ENCODE data around the gene PDZK1. TPM values are rescaled to one million over a fixed set of nuclear protein-coding genes. Genes with fewer than 3 reads are reported as not detected.
"Not testable (repeated sequence)": the region's sequence is repeated elsewhere in the genome, so short reads cannot be mapped to it uniquely, and the experiment has no call there.

PDZK1 gene
- total and polyA plus RNA-seq, 7 experiments from 2014 or later: 0.09 to 0.53 (median 0.17) TPM; not detected in 4

DNA sequence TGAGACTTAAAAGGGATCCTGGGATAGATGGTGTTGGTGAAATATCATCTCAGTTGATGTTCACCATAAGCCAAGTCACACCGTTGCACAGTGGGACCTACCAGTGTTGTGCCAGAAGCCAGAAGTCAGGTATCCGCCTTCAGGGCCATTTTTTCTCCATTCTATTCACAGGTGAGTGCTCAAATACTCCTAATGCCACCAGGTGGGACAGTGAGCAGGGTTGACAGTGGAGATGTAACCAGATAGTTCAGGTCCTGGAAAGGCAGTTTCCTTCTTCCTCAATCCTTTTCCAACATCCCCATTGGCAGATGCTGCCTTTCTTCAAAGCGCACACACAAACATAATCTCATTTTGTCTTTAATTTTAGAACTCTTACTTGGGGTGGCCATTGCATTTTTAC is 23.7 kb upstream of the PDZK1 start:
- Mint-ChIP-seq H3K36me3 (no peaks in the 10 kb centered on the region), H3K4me3 (no peak overlapping the region), H3K27me3 (peaks cover 0 to 3% (median 0%) of the 10 kb centered on the region in 5 donors), H3K9me3 (no peaks in the 10 kb centered on the region), H3K27ac (no peak overlapping the region), H3K4me1 (peaks cover 0 to 6% (median 0%) of the 10 kb centered on the region in 7 donors)
- H3K4me3 ChIP-seq (ENCODE audit: low read length): no peak overlapping the region
- H3K36me3 ChIP-seq (ENCODE audit: control insufficient read depth in 2 of 3, insufficient read depth in 3 of 3, low read length in 3 of 3): no peaks in the 10 kb centered on the region
- ChIA-PET POLR2A (no interaction called here), CTCF (no interaction called here)
- no peaks in the 10 kb centered on the region for H3K9me3 ChIP-seq (ENCODE audit: control insufficient read depth in 2 of 3, low read length in 3 of 3)
- H3K27me3 ChIP-seq (ENCODE audit: control insufficient read depth in 2 of 2, insufficient read depth in 2 of 2, low read length in 2 of 2): no peaks in the 10 kb centered on the region
- no peaks in the 10 kb centered on the region for H3K4me1 ChIP-seq (ENCODE audit: control insufficient read depth in 2 of 2, insufficient read depth in 2 of 2, low read length in 2 of 2)
- no peak for ATAC-seq
- DNase-seq: no peak
- no peak overlapping the region for H3K27ac ChIP-seq (ENCODE audit: low read depth, low read length)
- intact Hi-C loops (cut with micrococcal nuclease): no loop called here

DNA sequence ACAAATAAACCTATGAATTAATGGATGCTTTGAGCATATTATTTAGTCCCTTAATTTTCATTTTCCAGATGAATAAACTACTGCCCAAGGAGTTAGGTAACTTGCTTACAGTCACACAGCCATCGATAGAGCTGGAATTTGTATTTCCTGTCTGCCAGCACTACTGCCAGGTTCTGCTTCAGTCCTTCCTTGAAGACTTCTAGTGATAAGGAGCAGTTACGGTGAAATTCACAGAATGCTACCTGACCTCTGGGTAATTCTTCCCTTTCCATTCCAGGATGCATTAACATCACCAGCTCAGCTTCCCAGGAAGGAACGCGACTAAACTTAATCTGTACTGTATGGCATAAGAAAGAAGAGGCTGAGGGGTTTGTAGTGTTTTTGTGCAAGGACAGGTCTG is 23.3 kb upstream of the PDZK1 start:
- Mint-ChIP-seq H3K4me1 (peaks cover 0 to 6% (median 0%) of the 10 kb centered on the region in 7 donors), H3K9me3 (no peaks in the 10 kb centered on the region), H3K27ac (no peak overlapping the region), H3K36me3 (no peaks in the 10 kb centered on the region), H3K4me3 (no peak overlapping the region), H3K27me3 (peaks cover 0 to 3% (median 0%) of the 10 kb centered on the region in 5 donors)
- no peaks in the 10 kb centered on the region for H3K4me1 ChIP-seq (ENCODE audit: control insufficient read depth in 2 of 2, insufficient read depth in 2 of 2, low read length in 2 of 2)
- POLR2A ChIA-PET: no interaction called here
- intact Hi-C loops (cut with micrococcal nuclease): no loop called here
- no peak overlapping the region for H3K27ac ChIP-seq (ENCODE audit: low read depth, low read length)
- H3K36me3 ChIP-seq (ENCODE audit: control insufficient read depth in 2 of 3, insufficient read depth in 3 of 3, low read length in 3 of 3): no peaks in the 10 kb centered on the region
- H3K27me3 ChIP-seq (ENCODE audit: control insufficient read depth in 2 of 2, insufficient read depth in 2 of 2, low read length in 2 of 2): no peaks in the 10 kb centered on the region
- H3K4me3 ChIP-seq (ENCODE audit: low read length): no peak overlapping the region
- CTCF ChIA-PET: no interaction called here
- DNase-seq (no peak), ATAC-seq (no peak)
- H3K9me3 ChIP-seq (ENCODE audit: control insufficient read depth in 2 of 3, low read length in 3 of 3): no peaks in the 10 kb centered on the region

DNA sequence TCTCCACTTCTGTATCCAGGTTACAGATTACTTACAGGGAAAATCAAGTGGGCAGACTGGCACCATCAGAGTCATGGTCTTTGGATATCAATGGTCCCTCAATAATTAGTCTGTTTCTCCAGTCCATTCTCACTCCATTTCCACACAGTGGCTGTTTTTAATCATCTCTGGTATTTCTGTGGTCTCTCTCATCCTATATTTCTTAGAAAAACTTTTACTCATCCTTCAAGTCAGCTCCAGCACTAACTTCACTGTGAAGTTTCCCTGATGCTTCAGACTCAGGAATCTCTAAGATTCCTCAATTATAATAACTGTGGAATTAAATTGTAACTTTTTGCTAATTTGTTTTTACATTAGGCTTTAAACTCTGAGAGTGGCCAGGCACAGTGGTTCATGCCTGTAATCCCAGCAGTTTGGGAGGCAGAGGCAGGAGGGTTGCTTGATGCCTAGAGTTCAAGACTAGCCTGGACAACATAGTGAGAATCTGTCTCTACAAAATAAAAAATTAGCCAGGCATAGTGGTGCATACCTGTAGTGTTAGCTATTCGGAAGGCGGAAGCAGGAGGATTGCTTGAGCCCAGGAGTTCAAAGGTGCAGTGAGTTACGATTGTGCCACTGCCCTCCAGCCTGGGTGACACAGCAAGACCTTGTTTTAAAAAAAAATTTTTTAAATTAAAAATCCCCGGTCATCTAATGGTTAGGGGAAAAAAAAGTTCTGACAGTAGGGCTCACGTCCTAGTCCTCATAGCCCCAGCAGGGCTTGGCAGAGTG is 22.7 kb upstream of the PDZK1 start:
- ChIA-PET CTCF (interaction anchor here (1.0 kb wide), 1 partner anchor 9 kb away, joined by 3 read pairs; no protein-coding TSS in a partner anchor), POLR2A (no interaction called here)
- Mint-ChIP-seq H3K4me1 (peaks cover 0 to 6% (median 0%) of the 10 kb centered on the region in 7 donors), H3K27me3 (peaks cover 0 to 3% (median 0%) of the 10 kb centered on the region in 5 donors), H3K9me3 (no peaks in the 10 kb centered on the region), H3K4me3 (no peak overlapping the region), H3K27ac (no peak overlapping the region), H3K36me3 (no peaks in the 10 kb centered on the region)
- Histone ChIP-seq H3K4me1 (ENCODE audit: control insufficient read depth in 2 of 2, insufficient read depth in 2 of 2, low read length in 2 of 2) (no peaks in the 10 kb centered on the region), H3K27me3 (ENCODE audit: control insufficient read depth in 2 of 2, insufficient read depth in 2 of 2, low read length in 2 of 2) (no peaks in the 10 kb centered on the region), H3K36me3 (ENCODE audit: control insufficient read depth in 2 of 3, insufficient read depth in 3 of 3, low read length in 3 of 3) (no peaks in the 10 kb centered on the region), H3K9me3 (ENCODE audit: control insufficient read depth in 2 of 3, low read length in 3 of 3) (no peaks in the 10 kb centered on the region), H3K27ac (ENCODE audit: low read depth, low read length) (no peak overlapping the region), H3K4me3 (ENCODE audit: low read length) (no peak overlapping the region)
- ATAC-seq (no peak), DNase-seq (no peak)
- intact Hi-C loops (cut with micrococcal nuclease): loop anchor here in 1 of 2 donors (10.0 kb wide), 1 partner anchor 135 kb away; no protein-coding TSS in a partner anchor

DNA sequence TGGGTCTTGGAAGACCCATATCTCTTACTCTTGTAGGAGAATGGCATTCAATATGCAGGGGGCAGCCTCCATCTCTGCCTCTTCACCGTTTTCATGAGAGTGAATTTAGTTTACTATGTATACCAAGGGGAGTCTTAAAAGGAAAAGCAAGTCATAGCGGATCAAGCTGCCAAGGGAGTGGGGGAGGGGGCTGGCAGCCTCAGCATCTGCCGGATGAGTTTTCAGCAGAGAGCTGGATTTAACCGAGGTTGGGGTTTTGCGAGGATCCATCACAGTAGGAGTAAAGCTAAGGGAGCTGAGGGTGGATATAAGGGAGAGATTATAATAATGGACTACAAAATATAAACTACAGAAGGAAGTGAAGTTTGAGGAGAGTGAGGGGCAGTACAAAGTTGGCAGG is 22.0 kb upstream of the PDZK1 start:
- H3K27ac Mint-ChIP-seq: no peak overlapping the region
- H3K36me3 Mint-ChIP-seq: no peaks in the 10 kb centered on the region
- Histone ChIP-seq H3K36me3 (ENCODE audit: control insufficient read depth in 2 of 3, insufficient read depth in 3 of 3, low read length in 3 of 3) (no peaks in the 10 kb centered on the region), H3K27ac (ENCODE audit: low read depth, low read length) (no peak overlapping the region), H3K4me3 (ENCODE audit: low read length) (no peak overlapping the region), H3K9me3 (ENCODE audit: control insufficient read depth in 2 of 3, low read length in 3 of 3) (no peaks in the 10 kb centered on the region), H3K4me1 (ENCODE audit: control insufficient read depth in 2 of 2, insufficient read depth in 2 of 2, low read length in 2 of 2) (no peaks in the 10 kb centered on the region), H3K27me3 (ENCODE audit: control insufficient read depth in 2 of 2, insufficient read depth in 2 of 2, low read length in 2 of 2) (no peaks in the 10 kb centered on the region)
- H3K27me3 Mint-ChIP-seq: peaks cover 0 to 3% (median 0%) of the 10 kb centered on the region in 5 donors
- intact Hi-C loops (cut with micrococcal nuclease): loop anchor here in 1 of 2 donors (10.0 kb wide), 1 partner anchor 134 kb away; no protein-coding TSS in a partner anchor
- ChIA-PET POLR2A (no interaction called here), CTCF (interaction anchor here (1.0 kb wide), 1 partner anchor 9 kb away, joined by 3 read pairs; no protein-coding TSS in a partner anchor)
- ATAC-seq: no peak
- DNase-seq: no peak
- peaks cover 0 to 6% (median 0%) of the 10 kb centered on the region in 7 donors for H3K4me1 Mint-ChIP-seq
- H3K4me3 Mint-ChIP-seq: no peak overlapping the region
- H3K9me3 Mint-ChIP-seq: no peaks in the 10 kb centered on the region

DNA sequence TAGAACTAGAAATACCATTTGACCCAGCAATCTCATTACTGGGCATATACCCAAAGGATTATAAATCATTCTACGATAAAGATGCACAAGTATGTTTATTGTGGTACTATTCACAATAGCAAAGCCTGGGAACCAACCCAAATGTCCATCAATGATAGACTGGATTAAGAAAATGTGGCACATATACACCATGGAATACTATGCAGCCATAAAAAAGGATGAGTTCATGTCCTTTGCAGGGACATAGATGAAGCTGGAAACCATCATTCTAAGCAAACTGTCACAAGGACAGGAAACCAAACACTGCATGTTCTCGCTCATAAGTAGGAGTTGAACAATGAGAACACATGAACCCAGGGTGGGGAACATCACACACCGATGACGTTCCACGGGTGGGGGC is 19.0 kb upstream of the PDZK1 start:
- H3K9me3 ChIP-seq (ENCODE audit: control insufficient read depth in 2 of 3, low read length in 3 of 3); H3K27ac Mint-ChIP-seq; POLR2A ChIA-PET; H3K27ac ChIP-seq (ENCODE audit: low read depth, low read length); H3K27me3 ChIP-seq (ENCODE audit: control insufficient read depth in 2 of 2, insufficient read depth in 2 of 2, low read length in 2 of 2); H3K4me3 ChIP-seq (ENCODE audit: low read length); DNase-seq; H3K36me3 ChIP-seq (ENCODE audit: control insufficient read depth in 2 of 3, insufficient read depth in 3 of 3, low read length in 3 of 3); CTCF ChIA-PET; H3K4me1 Mint-ChIP-seq; H3K4me3 Mint-ChIP-seq; H3K4me1 ChIP-seq (ENCODE audit: control insufficient read depth in 2 of 2, insufficient read depth in 2 of 2, low read length in 2 of 2); ATAC-seq; H3K36me3 Mint-ChIP-seq; H3K9me3 Mint-ChIP-seq: not testable (repeated sequence)
- intact Hi-C loops (cut with micrococcal nuclease): loop anchor here in 1 of 2 donors (10.0 kb wide), 1 partner anchor 131 kb away; no protein-coding TSS in a partner anchor
- peaks cover 12 to 18% (median 16%) of the 10 kb centered on the region in 5 donors for H3K27me3 Mint-ChIP-seq

DNA sequence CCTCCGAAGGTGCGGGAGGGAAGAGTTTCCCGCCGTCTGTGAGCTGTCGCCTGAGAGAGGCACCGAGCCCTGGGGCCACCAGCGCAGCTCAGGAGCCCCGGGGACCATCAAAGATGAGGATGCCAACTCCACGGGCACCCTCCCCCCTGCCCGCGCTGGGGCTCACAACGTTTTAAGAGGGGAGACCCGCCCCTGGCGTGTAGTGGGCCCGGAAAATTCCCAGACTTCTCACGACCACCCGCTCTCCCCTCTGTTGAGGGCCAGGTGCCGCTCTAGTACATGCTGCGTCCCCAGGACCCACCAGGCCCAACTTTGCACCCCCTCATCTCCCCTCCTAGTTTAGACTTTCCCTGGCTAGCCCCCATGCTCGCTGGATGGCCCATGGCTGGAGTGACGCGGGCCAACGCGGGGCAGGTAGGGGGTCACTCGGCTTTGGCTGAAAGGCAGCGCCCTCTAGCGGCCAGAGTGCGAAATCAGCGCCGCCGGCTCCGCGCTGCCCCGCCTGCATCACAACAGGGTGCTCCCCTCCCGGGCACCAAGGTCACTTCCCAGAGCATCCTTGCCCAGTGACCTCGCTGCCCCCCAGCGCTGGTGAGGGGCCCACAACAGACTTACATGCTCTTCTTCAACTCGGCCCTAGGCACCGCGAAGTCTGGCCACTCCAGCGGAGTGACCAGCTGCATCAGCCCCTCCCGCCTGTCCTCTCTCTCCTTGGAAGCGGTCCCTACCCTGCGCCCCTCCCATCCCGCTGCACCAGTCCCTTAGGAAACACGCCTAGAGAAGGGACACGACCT is 13.9 kb upstream of the PDZK1 start:
- ATAC-seq (peak; percentile 93), DNase-seq (peak; percentile 25 to 77 (median 58))
- no peaks in the 10 kb centered on the region for H3K9me3 ChIP-seq (ENCODE audit: control insufficient read depth in 2 of 3, low read length in 3 of 3)
- H3K27ac Mint-ChIP-seq: peak overlapping the region in 3 of 9 donors; percentile 3 to 51 (median 18)
- H3K27me3 Mint-ChIP-seq: peaks cover 15 to 31% (median 27%) of the 10 kb centered on the region in 5 donors
- peaks cover 4 to 18% of the 10 kb centered on the region in 2 donors for H3K4me1 ChIP-seq (ENCODE audit: control insufficient read depth in 2 of 2, insufficient read depth in 2 of 2, low read length in 2 of 2)
- no peaks in the 10 kb centered on the region for H3K9me3 Mint-ChIP-seq
- no peak overlapping the region for H3K27ac ChIP-seq (ENCODE audit: low read depth, low read length)
- no peaks in the 10 kb centered on the region for H3K36me3 Mint-ChIP-seq
- POLR2A ChIA-PET: interaction anchor here (1.0 kb wide), 1 partner anchor 103 kb away, joined by 3 read pairs; the partner anchor contains the start of genes POLR3C and RNF115
- peak overlapping the region; percentile 38 to 83 (median 76) for H3K4me3 Mint-ChIP-seq
- H3K36me3 ChIP-seq (ENCODE audit: control insufficient read depth in 2 of 3, insufficient read depth in 3 of 3, low read length in 3 of 3): no peaks in the 10 kb centered on the region
- no peaks in the 10 kb centered on the region for H3K27me3 ChIP-seq (ENCODE audit: control insufficient read depth in 2 of 2, insufficient read depth in 2 of 2, low read length in 2 of 2)
- intact Hi-C loops (cut with micrococcal nuclease): loop anchor here in 1 of 2 donors (10.0 kb wide), 1 partner anchor 126 kb away; no protein-coding TSS in a partner anchor
- H3K4me3 ChIP-seq (ENCODE audit: low read length): peak overlapping the region; percentile 60
- CTCF ChIA-PET: interaction anchor here (0.6 to 1.1 kb wide), 5 partner anchors 9 to 110 kb away, joined by 3 to 4 read pairs (median 3); no protein-coding TSS in a partner anchor
- peaks cover 3 to 27% (median 9%) of the 10 kb centered on the region in 7 donors for H3K4me1 Mint-ChIP-seq

Measured in naive thymus-derived CD4-positive, alpha-beta T cell (primary cell).